ENCODE results near the gene PTPRF.
A peak's percentile ranks its signal among the peaks of the same experiment; 100 is the strongest.

The PTPRF gene

DNA sequence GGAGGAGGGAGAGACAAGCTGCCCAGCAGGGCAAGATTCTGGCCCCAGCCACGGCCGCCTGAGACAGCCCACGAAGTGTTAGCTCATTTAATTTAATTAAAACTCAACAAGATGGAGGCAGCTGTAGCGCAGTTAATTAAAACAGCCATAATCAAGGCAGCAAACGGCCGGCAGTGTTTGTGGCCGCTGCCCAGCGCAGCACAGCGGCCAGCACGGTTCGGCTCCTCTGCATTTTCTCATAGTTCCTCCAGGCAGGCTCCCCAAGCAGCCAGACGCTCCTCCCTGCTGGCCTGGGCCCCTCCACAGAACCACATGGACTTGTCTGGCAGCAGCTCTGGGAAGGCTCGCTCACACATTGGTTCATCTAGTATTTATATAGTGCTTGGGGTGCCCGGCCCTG is 40.0 kb downstream of the PTPRF start:
- no peak overlapping the region for H3K27ac Mint-ChIP-seq
- H3K27me3 Mint-ChIP-seq = peaks cover 6% of the 10 kb centered on the region

DNA sequence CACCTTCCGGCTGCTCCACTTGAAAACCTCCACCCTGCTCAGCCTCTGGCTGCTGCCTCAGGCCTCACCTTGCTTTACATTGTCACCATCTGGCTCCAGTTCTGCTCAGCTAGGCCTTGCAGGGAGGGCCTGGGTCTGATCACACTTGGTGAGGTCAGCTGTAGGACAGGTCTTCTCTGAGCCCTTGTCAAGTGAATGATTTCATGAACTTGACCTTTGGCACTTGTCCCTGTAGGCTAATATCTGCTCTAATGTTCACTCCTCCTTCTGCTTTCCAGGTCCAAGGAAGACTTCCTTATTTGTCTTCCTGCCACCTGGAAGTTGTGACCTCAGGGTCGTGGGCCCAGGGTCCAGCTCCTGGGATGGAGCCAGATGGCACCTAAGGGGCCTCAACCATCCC is 41.4 kb downstream of the PTPRF start:
- Mint-ChIP-seq H3K27ac (no peak overlapping the region), H3K9me3 (no peaks in the 10 kb centered on the region), H3K4me1 (no peaks in the 10 kb centered on the region), H3K36me3 (no peaks in the 10 kb centered on the region), H3K4me3 (no peak overlapping the region), H3K27me3 (no peaks in the 10 kb centered on the region)

More for the DNA sequence above, 40.0 kb downstream of the PTPRF start:
- Mint-ChIP-seq H3K4me3 (no peak overlapping the region), H3K36me3 (no peaks in the 10 kb centered on the region), H3K9me3 (no peaks in the 10 kb centered on the region), H3K4me1 (peaks cover 4% of the 10 kb centered on the region)

DNA sequence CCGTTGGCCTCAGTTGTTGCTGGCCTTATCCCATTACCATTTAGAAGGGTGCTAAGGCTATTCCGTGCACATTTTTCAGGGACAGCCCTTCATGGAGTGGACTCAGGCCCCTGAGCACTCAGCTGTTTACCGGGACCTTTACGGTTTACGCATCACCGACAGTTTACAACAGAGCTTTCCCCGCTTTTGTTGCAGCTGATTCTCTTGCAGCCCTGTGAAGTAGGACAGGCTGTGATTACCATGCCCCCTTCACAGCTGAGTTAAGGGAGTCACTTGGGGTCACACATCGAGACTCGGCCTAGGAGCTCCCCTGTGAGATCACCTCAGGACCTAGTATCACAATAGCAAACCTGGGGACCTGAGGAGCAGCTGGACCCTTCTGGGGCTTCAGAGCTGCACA is 41.9 kb downstream of the PTPRF start:
- Mint-ChIP-seq H3K27ac (no peak overlapping the region), H3K4me1 (no peaks in the 10 kb centered on the region), H3K9me3 (no peaks in the 10 kb centered on the region), H3K36me3 (no peaks in the 10 kb centered on the region), H3K4me3 (no peak overlapping the region), H3K27me3 (no peaks in the 10 kb centered on the region)

DNA sequence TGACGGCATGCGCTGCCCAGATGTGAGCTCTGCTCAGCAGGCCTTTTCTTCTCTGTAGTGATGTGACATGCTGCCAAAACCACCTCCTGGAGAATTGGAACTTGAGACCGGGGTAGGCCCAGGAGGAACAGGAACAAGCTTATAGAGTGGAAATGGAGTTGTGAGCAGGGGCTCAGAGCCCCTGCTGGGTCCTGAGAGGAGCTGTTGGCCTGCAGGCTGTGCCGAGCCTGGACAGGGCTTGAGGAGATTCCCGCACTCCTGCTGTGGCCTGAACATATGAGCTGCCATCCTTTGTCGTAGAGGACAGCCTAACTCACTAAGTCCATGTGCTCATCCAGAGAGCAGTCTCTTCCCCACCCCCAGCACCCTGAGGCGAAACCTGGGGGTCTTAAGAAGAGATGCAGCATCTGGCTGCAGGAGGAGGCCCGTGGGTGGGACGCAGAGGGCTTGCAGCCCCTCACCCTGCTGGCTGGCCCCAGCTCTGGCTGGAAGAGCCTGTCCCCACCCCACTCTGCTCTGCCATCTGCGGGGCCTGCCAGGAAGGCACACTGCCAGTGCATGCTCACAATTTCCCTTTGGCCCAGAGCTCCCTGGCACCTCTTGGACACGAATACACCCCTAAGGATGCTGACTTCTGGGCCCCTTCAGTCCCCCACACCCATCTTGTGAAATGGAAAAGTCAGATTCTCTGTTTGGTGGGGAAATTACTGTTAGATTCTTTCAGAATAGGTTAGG is 42.5 kb downstream of the PTPRF start:
- no peaks in the 10 kb centered on the region for H3K4me1 Mint-ChIP-seq
- no peaks in the 10 kb centered on the region for H3K27me3 Mint-ChIP-seq
- no peaks in the 10 kb centered on the region for H3K36me3 Mint-ChIP-seq
- no peak overlapping the region for H3K4me3 Mint-ChIP-seq
- peak overlapping the region; percentile 51 for H3K27ac Mint-ChIP-seq
- no peaks in the 10 kb centered on the region for H3K9me3 Mint-ChIP-seq

DNA sequence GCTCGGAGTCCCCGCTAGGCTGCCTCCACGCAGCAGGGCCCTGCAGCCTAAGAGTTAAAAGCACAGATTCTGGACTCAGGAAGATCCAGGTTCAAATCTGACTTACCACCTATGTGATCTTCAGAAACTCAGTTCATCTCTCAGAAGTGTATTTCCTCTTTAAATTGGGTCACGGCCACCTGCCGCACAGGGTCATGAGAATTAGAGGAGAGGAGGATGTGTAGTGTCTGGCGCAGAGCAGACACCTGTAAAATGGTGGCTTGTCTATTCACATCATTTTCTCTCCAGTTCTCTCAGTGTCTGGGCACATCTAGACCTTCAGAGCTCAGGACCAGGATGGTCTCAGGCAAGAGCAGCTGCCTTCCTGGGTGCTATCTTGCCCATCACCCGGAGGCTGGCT is 45.8 kb downstream of the PTPRF start:
- H3K27ac Mint-ChIP-seq = no peak overlapping the region
- H3K9me3 Mint-ChIP-seq = no peaks in the 10 kb centered on the region

DNA sequence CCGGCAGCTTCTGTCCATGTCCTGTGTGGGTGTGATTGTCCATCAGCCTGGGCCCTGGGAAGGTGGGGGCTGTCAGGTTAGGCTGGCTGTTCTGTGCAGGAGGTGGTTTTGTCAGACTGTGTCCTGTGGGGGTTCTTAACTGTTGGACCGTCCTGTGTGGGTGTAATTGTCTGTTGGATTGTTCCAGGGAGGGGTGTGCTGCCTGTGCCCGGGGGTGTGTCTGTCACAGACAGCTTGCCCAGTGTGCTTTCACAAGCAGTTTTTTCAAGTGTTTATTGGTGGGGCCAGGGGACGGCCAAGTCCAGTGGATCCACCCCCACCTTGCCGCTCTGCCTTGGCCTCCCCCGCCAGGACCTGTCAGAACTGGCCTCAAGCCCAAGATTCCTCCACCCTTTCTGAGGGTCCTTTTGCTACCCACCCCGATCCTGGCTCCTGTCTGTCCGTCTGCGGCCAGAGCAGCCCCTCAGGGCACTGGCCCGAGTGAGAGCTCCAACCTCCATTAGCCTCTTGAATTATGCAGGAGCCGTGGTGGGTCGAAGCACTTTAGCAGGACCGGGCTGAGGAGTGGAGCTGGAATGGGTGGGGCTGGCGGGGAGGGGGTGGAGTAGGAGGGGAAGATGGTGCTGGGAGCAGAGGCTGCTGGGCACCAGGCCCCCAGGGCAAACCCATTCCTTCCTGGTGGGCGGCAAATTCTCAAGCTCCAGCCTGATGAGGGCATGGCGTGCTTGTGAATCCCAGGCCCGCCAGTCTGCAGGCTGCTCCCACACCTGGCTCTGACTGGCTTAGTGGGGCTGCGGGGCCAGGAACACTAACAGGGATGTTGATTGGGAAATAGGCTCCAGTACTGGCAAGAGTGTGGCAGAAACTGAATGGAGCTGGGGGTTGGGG is 47.2 kb downstream of the PTPRF start:
- Mint-ChIP-seq H3K27me3 (no peaks in the 10 kb centered on the region), H3K4me1 (no peaks in the 10 kb centered on the region), H3K36me3 (no peaks in the 10 kb centered on the region), H3K9me3 (no peaks in the 10 kb centered on the region), H3K4me3 (no peak overlapping the region), H3K27ac (no peak overlapping the region)

More for the DNA sequence above, 45.8 kb downstream of the PTPRF start:
- H3K4me1 Mint-ChIP-seq = no peaks in the 10 kb centered on the region
- H3K4me3 Mint-ChIP-seq = no peak overlapping the region
- no peaks in the 10 kb centered on the region for H3K36me3 Mint-ChIP-seq
- H3K27me3 Mint-ChIP-seq = no peaks in the 10 kb centered on the region

DNA sequence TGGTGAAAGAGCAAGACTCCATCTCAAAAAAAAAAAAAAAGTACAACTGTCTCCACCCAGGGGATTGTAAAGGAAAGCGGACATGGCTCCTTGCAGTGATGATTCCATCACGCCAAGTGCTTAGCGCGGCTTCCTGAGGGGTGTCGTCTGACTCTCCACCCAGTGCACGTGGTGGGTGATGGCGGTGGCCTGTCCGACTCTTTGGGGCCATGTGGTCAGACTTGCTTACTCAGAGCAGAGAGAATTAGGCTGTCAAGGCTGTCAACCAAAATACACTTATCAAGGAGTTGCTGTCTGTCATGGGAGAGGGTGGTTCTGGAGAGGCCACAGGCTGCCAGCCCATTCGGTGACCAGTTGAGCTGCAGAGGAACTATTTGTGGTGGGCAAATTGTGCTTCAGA is 49.4 kb downstream of the PTPRF start:
- Mint-ChIP-seq H3K4me1 (no peaks in the 10 kb centered on the region), H3K36me3 (no peaks in the 10 kb centered on the region), H3K27me3 (no peaks in the 10 kb centered on the region), H3K9me3 (no peaks in the 10 kb centered on the region), H3K27ac (no peak overlapping the region), H3K4me3 (no peak overlapping the region)

DNA sequence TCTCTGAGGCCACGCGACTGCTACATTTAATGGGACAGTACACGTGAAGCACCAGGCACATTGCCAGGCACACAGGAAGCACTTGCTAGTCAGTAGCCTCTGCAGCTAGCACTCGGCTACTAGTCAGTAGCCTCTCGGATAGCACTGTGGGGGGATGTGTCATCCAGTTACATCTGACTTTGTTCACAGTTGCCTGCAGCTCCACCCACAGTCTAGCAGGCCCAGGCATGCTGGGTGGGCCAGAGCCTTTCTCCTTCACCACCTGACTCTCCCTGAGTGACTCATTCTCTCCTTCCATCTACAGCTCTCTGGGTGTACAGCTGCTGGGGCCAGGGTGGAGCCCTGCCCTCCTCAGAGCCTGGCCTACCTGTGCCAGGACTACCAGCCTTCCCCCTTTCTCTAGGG is 51.5 kb downstream of the PTPRF start:
- Mint-ChIP-seq H3K27ac (no peak overlapping the region), H3K4me1 (no peaks in the 10 kb centered on the region), H3K4me3 (no peak overlapping the region), H3K9me3 (no peaks in the 10 kb centered on the region), H3K27me3 (no peaks in the 10 kb centered on the region), H3K36me3 (no peaks in the 10 kb centered on the region)

DNA sequence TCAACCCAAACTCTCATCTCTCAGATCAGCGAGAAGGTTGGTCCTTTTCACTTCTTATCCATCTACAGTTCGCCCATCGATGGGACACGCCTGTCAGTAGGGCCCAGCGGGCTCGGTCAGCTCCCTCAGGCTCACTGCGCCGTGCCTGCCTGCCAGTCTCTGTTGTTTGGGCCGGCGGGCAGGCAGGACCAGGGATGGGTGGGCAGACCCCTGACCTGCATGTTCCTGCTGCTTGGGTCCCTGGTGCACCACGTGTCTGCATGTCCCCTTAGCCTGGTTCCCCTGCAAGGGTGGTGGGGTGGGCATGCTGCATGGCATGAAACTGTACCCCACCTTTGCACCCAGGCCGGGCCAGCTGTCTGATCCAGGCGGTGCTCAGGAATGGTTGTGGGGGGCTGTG is 52.4 kb downstream of the PTPRF start:
- Mint-ChIP-seq H3K4me1 (no peaks in the 10 kb centered on the region), H3K27me3 (no peaks in the 10 kb centered on the region), H3K4me3 (no peak overlapping the region), H3K36me3 (no peaks in the 10 kb centered on the region), H3K9me3 (no peaks in the 10 kb centered on the region), H3K27ac (no peak overlapping the region)

DNA sequence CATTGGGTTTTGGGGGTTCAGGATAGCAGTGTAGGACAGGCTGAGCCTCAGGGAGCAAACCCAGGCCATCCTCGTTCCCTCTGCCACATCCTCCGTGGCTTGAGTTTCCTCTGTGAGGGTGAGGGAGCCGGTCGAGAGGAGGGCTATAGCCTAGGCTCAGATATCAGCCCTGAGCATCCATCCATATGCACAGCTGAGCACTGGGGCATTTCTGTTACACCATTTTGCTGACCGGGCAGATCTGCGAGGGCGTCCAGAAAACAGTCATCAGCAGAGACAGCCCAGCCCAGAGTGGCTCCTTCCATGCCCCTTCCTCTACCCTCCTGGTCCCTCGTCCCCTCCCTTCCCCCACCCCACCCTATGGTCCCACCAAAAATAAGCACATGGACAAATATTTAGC is 53.5 kb downstream of the PTPRF start:
- no peak overlapping the region for H3K27ac Mint-ChIP-seq
- no peaks in the 10 kb centered on the region for H3K4me1 Mint-ChIP-seq
- H3K4me3 Mint-ChIP-seq = no peak overlapping the region
- H3K27me3 Mint-ChIP-seq = no peaks in the 10 kb centered on the region
- no peaks in the 10 kb centered on the region for H3K9me3 Mint-ChIP-seq
- H3K36me3 Mint-ChIP-seq = no peaks in the 10 kb centered on the region

DNA sequence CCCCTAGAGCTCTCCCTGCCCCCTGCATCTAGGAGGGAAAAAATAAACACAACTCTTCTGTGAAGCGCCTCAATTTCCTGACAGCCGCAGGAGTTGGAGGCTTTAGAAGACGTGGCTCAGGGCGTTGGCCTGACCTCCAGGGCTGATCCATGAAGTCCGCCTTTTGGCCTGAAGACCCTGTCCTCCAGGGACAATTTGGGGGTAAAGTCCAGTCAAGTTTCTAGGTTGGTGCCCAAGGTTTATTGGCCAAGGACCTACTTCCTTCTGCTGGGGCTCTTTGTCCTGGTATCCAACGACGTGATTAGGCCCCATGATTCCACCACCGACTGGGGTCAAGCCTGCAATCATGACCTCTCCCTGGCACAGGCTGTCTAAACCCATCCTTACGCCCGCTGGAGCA is 54.9 kb downstream of the PTPRF start:
- H3K27ac Mint-ChIP-seq = no peak overlapping the region
- H3K36me3 Mint-ChIP-seq = no peaks in the 10 kb centered on the region
- no peaks in the 10 kb centered on the region for H3K9me3 Mint-ChIP-seq
- H3K4me3 Mint-ChIP-seq = no peak overlapping the region
- no peaks in the 10 kb centered on the region for H3K27me3 Mint-ChIP-seq
- no peaks in the 10 kb centered on the region for H3K4me1 Mint-ChIP-seq

DNA sequence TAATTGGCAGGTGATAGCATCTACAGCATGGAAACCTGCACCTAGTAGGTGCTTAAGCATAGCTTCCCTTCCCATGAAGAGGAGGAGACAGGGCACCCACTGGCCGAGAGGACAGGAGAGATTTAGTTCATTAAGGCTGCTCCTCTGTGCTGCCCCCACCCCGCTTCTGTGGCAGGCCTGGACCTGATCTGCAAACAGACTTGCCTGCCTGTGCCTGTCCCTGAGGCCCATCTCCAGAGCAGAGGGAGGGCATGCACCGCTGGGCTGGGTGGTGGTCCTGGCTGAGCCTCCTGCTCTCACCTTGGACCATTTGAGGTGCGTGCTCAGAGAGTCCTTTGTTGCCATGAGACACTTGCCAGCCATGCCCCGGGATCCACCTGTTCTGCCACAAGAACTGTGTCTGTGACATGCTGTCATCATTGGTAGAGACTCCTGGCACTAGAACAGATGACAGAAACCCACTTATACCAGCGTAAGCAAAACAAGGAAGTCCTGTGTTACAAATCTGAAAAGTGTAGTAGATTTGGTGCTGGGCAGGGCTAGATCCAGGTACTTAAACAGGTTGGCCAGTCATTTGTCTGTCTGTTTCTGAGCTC is 55.6 kb downstream of the PTPRF start:
- Mint-ChIP-seq H3K4me1 (no peaks in the 10 kb centered on the region), H3K27me3 (no peaks in the 10 kb centered on the region), H3K9me3 (no peaks in the 10 kb centered on the region), H3K36me3 (no peaks in the 10 kb centered on the region), H3K27ac (no peak overlapping the region), H3K4me3 (no peak overlapping the region)

DNA sequence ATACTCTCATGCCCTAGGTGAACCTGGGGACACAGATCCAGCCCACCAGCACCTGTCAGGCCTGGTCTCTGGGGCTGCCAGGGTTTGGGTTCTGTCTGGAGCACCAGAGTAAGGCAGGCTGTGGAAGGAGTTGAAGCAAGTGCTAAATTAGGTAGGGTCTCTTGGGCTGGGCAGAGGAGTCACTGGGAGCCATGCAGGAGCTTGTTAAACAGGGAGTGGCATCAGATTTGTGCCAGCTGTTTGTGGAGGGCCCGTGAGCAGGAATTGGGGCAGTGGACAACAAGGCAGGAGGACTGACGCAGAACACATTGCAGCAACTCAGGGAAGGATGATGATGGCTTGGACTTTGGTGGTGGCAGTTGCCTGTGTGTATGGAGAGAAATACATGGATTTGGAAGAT is 56.3 kb downstream of the PTPRF start:
- H3K27ac Mint-ChIP-seq = no peak overlapping the region

DNA sequence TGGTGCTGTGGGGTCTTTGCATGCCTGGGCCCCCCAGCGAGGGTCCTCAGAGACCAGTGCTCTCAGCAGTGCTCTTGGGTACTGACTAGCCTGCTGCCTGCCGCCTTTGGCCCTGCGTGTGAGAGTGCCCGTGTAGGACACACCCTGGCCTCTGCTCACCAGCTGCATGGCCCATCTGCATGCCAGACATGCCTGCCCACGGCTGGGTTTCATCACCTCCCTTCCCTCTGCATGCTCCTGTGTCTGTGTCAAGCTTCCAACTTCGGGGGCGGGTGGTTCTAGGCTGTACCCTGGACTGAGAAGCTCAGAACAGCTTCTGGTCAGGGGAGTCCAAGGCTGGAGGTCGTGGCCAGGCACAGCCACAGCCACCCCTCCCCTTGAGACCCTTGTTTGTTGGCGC is 56.9 kb downstream of the PTPRF start:
- Mint-ChIP-seq H3K4me3 (no peak overlapping the region), H3K27ac (no peak overlapping the region), H3K27me3 (no peaks in the 10 kb centered on the region), H3K9me3 (no peaks in the 10 kb centered on the region), H3K36me3 (no peaks in the 10 kb centered on the region), H3K4me1 (no peaks in the 10 kb centered on the region)

More for the DNA sequence above, 56.3 kb downstream of the PTPRF start:
- H3K36me3 Mint-ChIP-seq = no peaks in the 10 kb centered on the region
- H3K4me1 Mint-ChIP-seq = no peaks in the 10 kb centered on the region
- no peaks in the 10 kb centered on the region for H3K27me3 Mint-ChIP-seq
- H3K9me3 Mint-ChIP-seq = no peaks in the 10 kb centered on the region
- H3K4me3 Mint-ChIP-seq = no peak overlapping the region

DNA sequence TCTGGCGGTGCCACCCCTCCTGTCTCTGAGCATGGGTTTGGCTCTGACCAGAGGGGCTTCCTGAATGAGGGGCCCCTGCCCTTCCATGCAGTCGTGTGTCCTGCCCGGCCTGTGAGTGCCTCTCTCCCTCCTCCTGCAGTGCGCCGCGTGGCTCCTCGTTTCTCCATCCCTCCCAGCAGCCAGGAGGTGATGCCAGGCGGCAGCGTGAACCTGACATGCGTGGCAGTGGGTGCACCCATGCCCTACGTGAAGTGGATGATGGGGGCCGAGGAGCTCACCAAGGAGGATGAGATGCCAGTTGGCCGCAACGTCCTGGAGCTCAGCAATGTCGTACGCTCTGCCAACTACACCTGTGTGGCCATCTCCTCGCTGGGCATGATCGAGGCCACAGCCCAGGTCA is 57.9 kb downstream of the PTPRF start:
- no peaks in the 10 kb centered on the region for H3K36me3 Mint-ChIP-seq
- no peaks in the 10 kb centered on the region for H3K9me3 Mint-ChIP-seq
- no peaks in the 10 kb centered on the region for H3K27me3 Mint-ChIP-seq
- no peak overlapping the region for H3K4me3 Mint-ChIP-seq
- H3K4me1 Mint-ChIP-seq = no peaks in the 10 kb centered on the region
- H3K27ac Mint-ChIP-seq = no peak overlapping the region

DNA sequence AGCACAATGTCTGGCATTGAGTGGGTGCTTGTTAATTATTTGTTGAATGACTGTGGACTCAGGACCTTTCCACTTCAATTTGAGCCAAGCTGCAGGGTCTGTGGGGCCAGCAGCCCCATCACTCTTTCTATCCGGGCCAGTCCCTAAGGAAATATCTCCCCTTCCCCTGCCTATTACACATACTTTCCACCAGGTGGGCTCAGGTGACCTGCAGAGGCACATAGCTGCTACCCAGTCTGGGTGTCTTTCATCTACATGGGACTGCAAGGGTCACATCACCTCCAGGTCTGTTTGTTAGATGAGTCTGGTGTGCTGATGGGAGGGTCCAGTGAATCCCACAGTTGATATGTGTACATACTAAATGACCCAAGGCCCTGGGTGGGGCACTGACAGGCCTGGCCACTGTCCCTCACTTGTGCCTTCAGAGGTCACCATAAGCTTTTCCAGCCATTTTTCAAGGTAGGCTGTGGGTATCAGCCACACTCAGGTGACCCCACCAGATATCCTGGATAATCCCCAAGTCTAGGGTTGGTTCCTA is 59.8 kb downstream of the PTPRF start:
- Mint-ChIP-seq H3K9me3 (no peaks in the 10 kb centered on the region), H3K4me3 (no peak overlapping the region), H3K27ac (no peak overlapping the region), H3K36me3 (no peaks in the 10 kb centered on the region), H3K4me1 (no peaks in the 10 kb centered on the region), H3K27me3 (no peaks in the 10 kb centered on the region)

All from activated naive CD4-positive, alpha-beta T cell treated with anti-CD3 and anti-CD28 coated beads, Interleukin-2, amount 50 U/mL, for 24 hours (primary cell).